Dendritic cell treated with granulocyte-macrophage colony-stimulating factor and Interleukin-4, amounts not matched to agents 40 ng/mL and 50 ng/mL, for 4 days (primary cell): Measurements from ENCODE around the gene ZSCAN5B.
"Not testable (repeated sequence)": the region's sequence is repeated elsewhere in the genome, so short reads cannot be mapped to it uniquely, and the experiment has no call there.

Experiments
- H3K27ac Mint-ChIP-seq: one replicate; pipeline ENCODE4 v1.8.0; 2022; ENCODE audit warnings: mild to moderate bottlenecking, mixed read lengths
- H3K27me3 Mint-ChIP-seq: one replicate; pipeline ENCODE4 v1.8.0; 2022; ENCODE audit warnings: mild to moderate bottlenecking, mixed read lengths
- H3K36me3 Mint-ChIP-seq: one replicate; pipeline ENCODE4 v1.8.0; 2022; ENCODE audit warnings: low read depth, mixed read lengths
- H3K4me1 Mint-ChIP-seq: one replicate; pipeline ENCODE4 v1.8.0; 2022; ENCODE audit warnings: low read depth, mixed read lengths
- H3K4me3 Mint-ChIP-seq: one replicate; pipeline ENCODE4 v1.8.0; 2022; ENCODE audit warnings: mild to moderate bottlenecking, moderate library complexity, mixed read lengths
- H3K9me3 Mint-ChIP-seq: one replicate; pipeline ENCODE4 v1.8.0; 2022; ENCODE audit warnings: mixed read lengths
- intact Hi-C: fragments of 100-400 bp; cut with micrococcal nuclease; formaldehyde crosslinking; loops from one replicate; pipeline ENCODE4 v1.15.0; 2022

The ZSCAN5B gene, protein sequence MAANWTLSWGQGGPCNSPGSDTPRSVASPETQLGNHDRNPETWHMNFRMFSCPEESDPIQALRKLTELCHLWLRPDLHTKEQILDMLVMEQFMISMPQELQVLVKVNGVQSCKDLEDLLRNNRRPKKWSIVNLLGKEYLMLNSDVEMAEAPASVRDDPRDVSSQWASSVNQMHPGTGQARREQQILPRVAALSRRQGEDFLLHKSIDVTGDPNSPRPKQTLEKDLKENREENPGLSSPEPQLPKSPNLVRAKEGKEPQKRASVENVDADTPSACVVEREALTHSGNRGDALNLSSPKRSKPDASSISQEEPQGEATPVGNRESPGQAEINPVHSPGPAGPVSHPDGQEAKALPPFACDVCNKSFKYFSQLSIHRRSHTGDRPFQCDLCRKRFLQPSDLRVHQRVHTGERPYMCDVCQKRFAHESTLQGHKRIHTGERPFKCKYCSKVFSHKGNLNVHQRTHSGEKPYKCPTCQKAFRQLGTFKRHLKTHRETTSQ

DNA sequence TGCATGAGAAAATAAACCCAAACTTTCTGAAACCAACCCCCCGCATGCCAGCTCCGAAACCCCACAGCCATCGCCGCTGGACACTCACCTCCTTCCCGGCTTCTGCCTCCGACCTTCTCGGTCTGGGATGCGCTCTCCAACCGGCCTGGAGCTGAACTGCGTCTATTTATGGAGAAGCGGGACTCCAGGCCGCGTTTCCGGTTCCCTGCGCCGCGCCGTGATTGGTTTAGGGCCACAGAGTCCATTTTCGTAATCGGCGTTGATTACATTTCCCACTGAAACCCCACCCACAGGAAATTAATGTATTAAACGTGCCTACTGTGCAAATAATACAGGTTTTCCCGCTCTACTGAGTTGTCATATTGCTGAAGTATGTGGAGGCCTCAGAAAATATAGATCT, at the start of gene ZSCAN5B:
Gene ZSCAN5B, minus strand, starts transcription at position 138 of the 400 bp plus-strand sequence. CDS start 4,731 bp downstream, outside the sequence.
- H3K36me3 Mint-ChIP-seq, H3K4me3 Mint-ChIP-seq, H3K27me3 Mint-ChIP-seq, intact Hi-C loops, H3K27ac Mint-ChIP-seq, H3K4me1 Mint-ChIP-seq, H3K9me3 Mint-ChIP-seq: not testable (repeated sequence)

DNA sequence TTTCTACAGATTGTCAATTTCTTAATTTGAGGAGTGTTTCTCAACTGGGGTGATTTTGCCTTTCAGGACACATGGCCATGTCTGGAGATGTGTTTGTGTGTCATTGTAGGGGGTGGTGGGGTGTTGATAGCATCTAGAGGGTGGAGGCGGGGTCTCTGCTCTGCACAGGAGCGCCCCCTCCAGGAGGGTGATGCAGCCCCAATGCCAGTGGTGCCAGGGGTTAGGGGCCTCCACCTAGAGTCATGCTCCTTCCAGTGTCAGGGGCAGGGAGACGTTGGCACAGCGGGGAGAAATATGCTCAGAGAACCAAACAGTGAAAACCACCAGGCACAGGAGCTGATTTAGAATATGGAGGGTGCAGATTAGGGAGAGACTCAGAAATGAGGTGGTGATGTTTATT, 48.2 kb upstream of the ZSCAN5B start:
- H3K27me3 Mint-ChIP-seq, H3K27ac Mint-ChIP-seq, H3K9me3 Mint-ChIP-seq, H3K4me1 Mint-ChIP-seq, intact Hi-C loops, H3K4me3 Mint-ChIP-seq: not testable (repeated sequence)
- peaks cover 15% of the 10 kb centered on the region for H3K36me3 Mint-ChIP-seq

DNA sequence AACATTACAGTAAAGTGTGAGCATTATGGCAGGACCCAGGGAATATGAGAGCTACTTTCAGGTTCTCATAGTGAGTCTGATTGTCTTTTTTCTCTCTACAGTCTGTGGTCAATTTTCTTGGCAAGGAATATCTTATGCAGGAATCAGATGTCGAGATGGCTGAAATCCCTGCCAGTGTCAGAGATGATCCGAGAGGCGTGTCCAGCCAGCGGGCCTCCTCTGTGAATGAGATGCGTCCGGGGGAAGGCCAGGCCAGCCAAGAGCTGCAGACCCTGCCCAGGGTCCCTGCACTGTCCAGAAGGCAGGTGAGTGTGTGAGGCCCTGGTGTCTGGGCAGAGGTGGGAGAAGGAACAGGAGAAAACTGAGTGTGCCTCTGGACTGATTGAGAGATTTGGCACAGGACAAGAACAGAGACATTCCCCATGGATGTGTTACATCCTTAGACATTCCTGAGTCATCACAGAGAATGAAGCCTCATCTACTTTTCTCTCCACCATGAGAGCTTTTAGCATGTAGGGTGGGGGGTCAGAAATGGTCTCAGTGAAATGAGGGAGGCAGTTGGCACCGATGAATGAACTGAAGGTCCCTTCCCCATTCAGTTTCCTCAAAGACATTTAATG, 47.6 kb upstream of the ZSCAN5B start:
- H3K4me3 Mint-ChIP-seq = no peak overlapping the region
- peaks cover 15% of the 10 kb centered on the region for H3K36me3 Mint-ChIP-seq
- H3K4me1 Mint-ChIP-seq = no peaks in the 10 kb centered on the region
- H3K9me3 Mint-ChIP-seq = no peaks in the 10 kb centered on the region
- intact Hi-C loops = no loop called here
- H3K27ac Mint-ChIP-seq = no peak overlapping the region
- H3K27me3 Mint-ChIP-seq = no peaks in the 10 kb centered on the region

DNA sequence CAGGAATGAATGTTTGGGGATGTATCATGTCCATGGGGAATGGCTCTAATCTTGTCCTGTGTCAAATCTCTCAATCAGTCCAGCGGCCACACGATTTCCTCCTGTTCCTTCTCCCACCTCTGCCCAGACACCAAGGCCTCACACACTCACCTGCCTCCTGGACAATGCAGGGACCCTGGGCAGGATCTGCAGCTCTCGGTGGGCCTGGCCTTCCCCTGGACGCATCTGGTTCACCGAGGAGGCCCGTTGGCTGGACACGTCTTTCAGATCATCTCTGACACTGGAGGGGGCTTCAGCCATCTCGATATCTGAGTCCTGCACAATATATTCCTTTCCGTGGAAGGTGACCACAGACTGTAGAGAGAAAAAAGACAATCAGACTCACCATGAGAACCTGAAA, 25.9 kb upstream of the ZSCAN5B start:
- no peaks in the 10 kb centered on the region for H3K9me3 Mint-ChIP-seq
- no peaks in the 10 kb centered on the region for H3K4me1 Mint-ChIP-seq
- H3K27me3 Mint-ChIP-seq = peaks cover 2% of the 10 kb centered on the region
- intact Hi-C loops = no loop called here
- H3K4me3 Mint-ChIP-seq = no peak overlapping the region
- peaks cover 47% of the 10 kb centered on the region for H3K36me3 Mint-ChIP-seq
- no peak overlapping the region for H3K27ac Mint-ChIP-seq

DNA sequence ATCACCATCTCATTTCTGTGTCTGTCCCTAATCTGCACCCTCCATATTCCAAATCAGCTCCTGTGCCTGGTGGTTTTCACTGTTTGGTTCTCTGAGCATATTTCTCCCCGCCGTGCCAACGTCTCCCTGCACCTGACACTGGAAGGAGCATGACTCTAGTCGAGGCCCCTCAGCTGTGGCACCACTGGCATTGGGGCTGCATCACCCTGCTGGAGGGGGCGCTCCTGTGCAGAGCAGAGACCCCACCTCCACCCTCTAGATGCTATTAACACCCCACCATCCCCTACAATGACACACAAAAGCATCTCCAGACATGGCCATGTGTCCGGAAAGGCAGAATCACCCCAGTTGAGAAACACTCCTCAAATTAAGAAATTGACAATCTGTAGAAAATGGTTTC, 25.3 kb upstream of the ZSCAN5B start:
- H3K27ac Mint-ChIP-seq = no peak overlapping the region
- H3K9me3 Mint-ChIP-seq = no peaks in the 10 kb centered on the region
- intact Hi-C loops = no loop called here
- H3K27me3 Mint-ChIP-seq = peaks cover 7% of the 10 kb centered on the region
- H3K36me3 Mint-ChIP-seq = peaks cover 47% of the 10 kb centered on the region
- H3K4me1 Mint-ChIP-seq = peaks cover 3% of the 10 kb centered on the region
- no peak overlapping the region for H3K4me3 Mint-ChIP-seq

DNA sequence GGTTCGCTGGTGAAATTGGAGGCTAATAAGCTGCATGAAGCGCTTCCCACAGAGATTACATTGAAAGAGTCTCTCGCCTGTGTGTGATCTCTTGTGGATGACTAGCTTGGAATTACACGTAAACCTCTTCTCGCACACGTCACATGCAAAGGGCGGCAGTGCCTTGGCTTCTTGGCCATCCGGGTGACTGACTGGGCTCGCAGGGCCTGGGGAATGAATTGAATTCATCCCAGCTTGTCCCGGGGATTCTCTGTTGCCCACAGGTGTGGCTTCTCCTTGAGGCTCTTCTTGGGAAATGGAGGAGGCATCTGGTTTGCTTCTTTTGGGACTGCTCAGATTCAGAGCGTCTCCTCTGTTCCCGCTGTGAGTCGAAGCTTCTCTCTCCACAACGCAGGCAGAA, 24.3 kb upstream of the ZSCAN5B start:
- intact Hi-C loops = no loop called here
- Mint-ChIP-seq H3K9me3 (no peaks in the 10 kb centered on the region), H3K27me3 (peaks cover 16% of the 10 kb centered on the region), H3K27ac (no peak overlapping the region), H3K36me3 (peaks cover 47% of the 10 kb centered on the region), H3K4me3 (no peak overlapping the region), H3K4me1 (peaks cover 10% of the 10 kb centered on the region)

DNA sequence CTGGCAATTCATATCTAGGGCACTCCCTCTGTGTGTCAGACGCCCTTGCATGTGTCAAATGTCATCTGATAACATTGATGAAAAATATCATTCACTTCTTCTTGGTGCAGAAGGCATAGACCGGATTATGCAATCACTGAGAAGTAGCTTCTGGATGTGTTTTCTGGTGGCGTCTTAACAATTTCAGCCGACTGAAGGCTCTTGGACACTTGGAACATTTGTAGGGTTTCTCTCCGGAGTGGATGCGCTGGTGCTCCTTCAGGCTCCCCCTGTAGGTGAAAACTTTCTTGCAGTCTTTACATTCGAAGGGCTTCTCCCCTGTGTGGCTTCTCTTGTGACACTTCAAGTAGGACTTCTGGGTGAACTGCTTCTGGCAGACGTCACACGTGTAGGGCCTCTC, 23.9 kb upstream of the ZSCAN5B start:
- H3K9me3 Mint-ChIP-seq, intact Hi-C loops, H3K4me3 Mint-ChIP-seq, H3K27ac Mint-ChIP-seq: not testable (repeated sequence)
- Mint-ChIP-seq H3K36me3 (peaks cover 47% of the 10 kb centered on the region), H3K27me3 (peaks cover 20% of the 10 kb centered on the region), H3K4me1 (peaks cover 11% of the 10 kb centered on the region)

DNA sequence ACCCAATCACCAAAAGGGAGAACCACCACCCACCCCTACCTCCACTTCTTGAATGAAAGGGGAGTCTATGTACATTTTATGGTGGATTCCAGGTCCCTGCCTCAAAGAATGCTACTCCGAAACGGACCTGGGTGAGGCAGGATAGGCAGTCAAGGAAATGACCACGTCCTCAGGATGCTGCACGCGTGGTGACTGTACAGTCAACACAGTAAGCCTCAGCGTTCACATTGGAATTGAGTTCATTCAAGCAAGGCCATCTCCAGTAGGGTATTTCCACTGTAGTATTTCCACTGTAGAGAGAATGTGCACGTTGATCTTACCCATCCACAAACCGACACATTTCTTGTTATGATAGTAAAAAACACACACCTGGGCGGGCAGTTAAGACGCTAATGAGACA, 21.4 kb upstream of the ZSCAN5B start:
- no peak overlapping the region for H3K4me3 Mint-ChIP-seq
- no peaks in the 10 kb centered on the region for H3K9me3 Mint-ChIP-seq
- intact Hi-C loops = no loop called here
- H3K36me3 Mint-ChIP-seq = peaks cover 40% of the 10 kb centered on the region
- H3K27ac Mint-ChIP-seq = no peak overlapping the region
- peaks cover 11% of the 10 kb centered on the region for H3K4me1 Mint-ChIP-seq
- H3K27me3 Mint-ChIP-seq = peaks cover 32% of the 10 kb centered on the region

DNA sequence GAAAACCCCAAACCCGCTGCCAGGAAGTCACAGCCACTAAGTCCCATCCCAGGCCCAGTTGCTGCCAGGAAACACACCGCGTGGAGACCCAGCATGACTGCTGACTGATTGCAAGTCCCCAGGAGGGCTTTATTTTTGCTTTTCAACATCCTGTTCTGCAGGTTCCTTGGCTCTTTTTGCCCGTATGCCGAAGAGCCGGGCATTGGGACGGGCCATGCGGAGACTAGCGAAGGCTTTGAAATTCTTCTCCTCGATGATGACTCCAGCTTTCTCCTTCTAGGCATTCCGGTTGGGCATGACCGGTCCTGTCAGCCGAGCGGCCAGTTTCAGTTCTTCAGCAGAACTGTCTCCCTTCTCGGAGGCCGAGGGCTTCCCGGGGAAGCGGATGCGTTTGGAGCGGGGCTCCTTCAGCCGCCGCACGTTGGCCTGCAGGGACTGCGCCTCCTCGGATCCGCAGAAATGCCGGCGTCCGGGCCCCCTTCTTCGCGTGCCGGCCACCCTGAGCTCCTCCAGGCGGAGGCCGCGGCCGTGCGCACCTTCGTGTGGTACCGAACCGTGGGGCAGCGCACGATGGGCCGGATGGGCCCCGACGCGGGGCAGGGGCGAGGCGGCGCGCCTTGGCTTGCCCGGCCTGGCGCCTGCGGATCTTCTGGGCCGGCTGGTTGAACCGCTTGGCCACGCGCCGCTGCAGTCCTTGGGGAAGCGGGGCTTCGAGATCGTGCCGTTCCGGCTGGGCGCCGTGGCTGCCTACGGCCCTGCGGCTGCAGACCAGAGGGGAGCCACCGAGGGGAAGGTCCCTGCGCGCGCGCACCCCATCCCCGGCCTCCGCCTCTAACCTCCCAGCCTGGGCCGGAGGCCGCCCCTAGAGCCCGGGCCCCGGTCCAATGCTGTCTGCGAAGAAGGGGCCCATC, 19.7 kb upstream of the ZSCAN5B start:
- no peak overlapping the region for H3K27ac Mint-ChIP-seq
- H3K36me3 Mint-ChIP-seq = peaks cover 25% of the 10 kb centered on the region
- intact Hi-C loops = no loop called here
- peaks cover 11% of the 10 kb centered on the region for H3K4me1 Mint-ChIP-seq
- peaks cover 32% of the 10 kb centered on the region for H3K27me3 Mint-ChIP-seq
- H3K9me3 Mint-ChIP-seq = no peaks in the 10 kb centered on the region
- peak overlapping the region; percentile 40 for H3K4me3 Mint-ChIP-seq

DNA sequence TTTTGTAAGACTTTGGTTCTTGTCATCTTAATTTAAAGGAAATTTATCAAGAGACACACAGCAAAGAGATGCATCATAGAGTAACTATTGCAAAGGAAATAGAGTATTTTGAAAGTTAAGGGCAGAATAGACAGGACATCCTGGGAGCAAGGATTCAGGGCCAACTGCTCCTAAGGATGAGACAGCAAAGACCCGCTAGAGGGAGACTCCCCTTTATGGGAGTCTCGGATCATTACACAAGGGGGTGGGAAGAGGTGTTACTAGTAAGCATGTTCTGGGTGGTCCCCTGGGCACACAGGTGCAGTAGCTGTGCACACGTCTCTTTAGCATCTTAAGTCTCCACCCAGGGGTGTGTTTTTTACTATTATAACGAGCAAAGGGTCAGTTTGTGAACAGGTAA, 14.1 kb upstream of the ZSCAN5B start:
- Mint-ChIP-seq H3K27me3 (peaks cover 15% of the 10 kb centered on the region), H3K9me3 (no peaks in the 10 kb centered on the region), H3K27ac (no peak overlapping the region), H3K4me3 (no peak overlapping the region), H3K4me1 (no peaks in the 10 kb centered on the region), H3K36me3 (no peaks in the 10 kb centered on the region)
- intact Hi-C loops = no loop called here

DNA sequence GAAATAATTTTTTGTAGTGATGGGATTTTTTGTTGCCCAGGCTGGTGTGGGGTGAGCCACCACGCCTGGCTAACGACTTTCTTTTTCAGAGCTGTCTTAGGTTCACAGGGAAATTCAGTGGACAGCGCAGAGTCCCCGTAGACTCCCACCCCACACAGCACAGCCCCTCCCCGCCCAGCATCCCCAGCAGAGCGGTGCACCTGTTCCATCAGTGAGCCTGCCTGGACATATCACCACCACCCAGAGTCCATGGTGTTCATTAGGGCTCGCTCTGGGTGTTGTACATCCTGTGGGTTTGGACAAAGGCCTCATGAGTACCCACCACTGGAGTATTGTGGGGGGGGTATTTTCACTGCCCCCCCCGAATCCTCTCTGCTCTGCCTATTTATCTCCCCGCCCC, 12.5 kb upstream of the ZSCAN5B start:
- H3K4me3 Mint-ChIP-seq, H3K36me3 Mint-ChIP-seq, H3K9me3 Mint-ChIP-seq, H3K4me1 Mint-ChIP-seq, H3K27ac Mint-ChIP-seq, intact Hi-C loops, H3K27me3 Mint-ChIP-seq: not testable (repeated sequence)

DNA sequence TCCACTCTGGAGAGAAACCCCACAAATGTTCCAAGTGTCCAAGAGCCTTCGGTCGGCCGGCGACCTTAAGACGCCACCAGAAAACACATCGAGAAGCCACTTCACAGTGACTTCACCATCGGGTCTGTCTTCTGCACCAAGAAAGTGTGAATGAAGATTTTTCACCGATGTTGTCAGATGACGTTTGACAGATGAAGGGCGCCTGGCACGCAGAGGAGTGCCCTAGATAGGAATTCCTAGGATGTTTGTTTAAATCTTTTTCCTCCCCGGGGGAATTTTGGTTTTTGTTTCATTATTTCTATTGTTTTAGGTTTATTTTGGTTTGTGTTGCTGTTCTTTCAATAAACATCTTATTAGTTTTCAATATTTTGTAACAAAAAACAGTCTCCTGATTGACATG, 11.5 kb upstream of the ZSCAN5B start:
- no peak overlapping the region for H3K4me3 Mint-ChIP-seq
- no peak overlapping the region for H3K27ac Mint-ChIP-seq
- H3K36me3 Mint-ChIP-seq = no peaks in the 10 kb centered on the region
- peaks cover 1% of the 10 kb centered on the region for H3K27me3 Mint-ChIP-seq
- no peaks in the 10 kb centered on the region for H3K4me1 Mint-ChIP-seq
- intact Hi-C loops = no loop called here
- no peaks in the 10 kb centered on the region for H3K9me3 Mint-ChIP-seq

DNA sequence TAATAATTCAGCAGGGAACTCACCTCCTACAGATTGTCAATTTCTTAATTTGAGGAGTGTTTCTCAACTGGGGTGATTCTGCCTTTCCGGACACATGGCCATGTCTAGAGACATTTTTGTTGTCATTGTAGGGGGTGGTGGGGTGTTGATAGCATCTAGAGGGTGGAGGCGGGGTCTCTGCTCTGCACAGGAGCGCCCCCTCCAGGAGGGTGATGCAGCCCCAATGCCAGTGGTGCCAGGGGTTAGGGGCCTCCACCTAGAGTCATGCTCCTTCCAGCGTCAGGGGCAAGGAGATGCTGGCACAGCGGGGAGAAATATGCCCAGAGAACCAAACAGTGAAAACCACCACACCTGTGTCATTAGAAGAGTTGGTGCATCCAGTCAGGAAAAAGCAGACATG, 10.0 kb upstream of the ZSCAN5B start:
- H3K36me3 Mint-ChIP-seq, H3K4me3 Mint-ChIP-seq, H3K27me3 Mint-ChIP-seq, H3K9me3 Mint-ChIP-seq, H3K27ac Mint-ChIP-seq, H3K4me1 Mint-ChIP-seq, intact Hi-C loops: not testable (repeated sequence)

DNA sequence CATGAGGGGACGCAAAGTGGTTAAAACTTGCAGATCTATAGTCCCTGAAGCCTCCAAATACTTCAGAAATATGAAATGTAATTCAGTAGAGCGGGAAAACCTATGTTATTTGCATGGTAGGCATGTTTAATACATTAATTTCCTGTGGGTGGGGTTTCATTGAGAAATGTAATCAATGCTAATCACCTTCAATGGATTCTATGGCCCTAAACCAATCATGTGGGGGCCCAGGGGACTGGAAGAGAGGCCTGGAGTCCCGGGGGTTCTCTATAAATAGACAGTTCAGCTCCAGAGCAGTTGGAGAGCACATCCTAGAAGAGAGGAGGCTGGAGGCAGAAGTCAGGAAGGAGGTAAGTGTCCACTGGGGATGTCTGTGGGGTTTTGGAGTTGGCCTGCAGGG, 4.4 kb upstream of the ZSCAN5B start, which contains the start of gene ZSCAN5C:
Gene ZSCAN5C, plus strand, starts transcription at position 301 of the 400 bp plus-strand sequence. CDS start 3,641 bp downstream, outside the sequence.
- H3K27ac Mint-ChIP-seq = no peak within 1 kb of the TSS
- H3K4me3 Mint-ChIP-seq = no peak within 1 kb of the TSS
- no peaks in the 10 kb centered on the region for H3K36me3 Mint-ChIP-seq
- H3K9me3 Mint-ChIP-seq = no peaks in the 10 kb centered on the region
- H3K27me3 Mint-ChIP-seq = peaks cover 3% of the 10 kb centered on the region
- H3K4me1 Mint-ChIP-seq = no peaks in the 10 kb centered on the region
- intact Hi-C loops = no loop called here
